Measurements from ENCODE around the gene LILRA5.

The LILRA5 gene

DNA sequence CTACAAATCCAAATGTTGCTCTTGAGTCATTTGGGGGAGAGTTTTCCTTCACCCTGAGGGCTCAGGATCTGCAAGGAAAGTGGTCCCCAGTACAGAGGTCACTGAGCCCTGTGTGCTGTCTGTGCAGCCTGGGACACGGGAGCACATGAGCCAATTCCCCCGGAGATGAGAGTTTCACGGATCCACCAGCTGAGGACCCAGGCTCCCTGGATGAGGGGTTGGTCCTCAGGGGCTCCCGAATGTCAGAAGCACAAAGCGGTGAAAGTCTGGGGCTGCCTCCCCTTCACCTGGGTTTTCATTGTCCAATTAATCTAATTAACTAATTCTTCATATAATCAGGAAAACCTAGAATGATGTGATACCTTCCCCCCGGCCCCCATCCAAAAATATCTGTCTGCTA is 18.4 kb downstream of the LILRA5 start:
- TF ChIP-seq, protein P1, sequence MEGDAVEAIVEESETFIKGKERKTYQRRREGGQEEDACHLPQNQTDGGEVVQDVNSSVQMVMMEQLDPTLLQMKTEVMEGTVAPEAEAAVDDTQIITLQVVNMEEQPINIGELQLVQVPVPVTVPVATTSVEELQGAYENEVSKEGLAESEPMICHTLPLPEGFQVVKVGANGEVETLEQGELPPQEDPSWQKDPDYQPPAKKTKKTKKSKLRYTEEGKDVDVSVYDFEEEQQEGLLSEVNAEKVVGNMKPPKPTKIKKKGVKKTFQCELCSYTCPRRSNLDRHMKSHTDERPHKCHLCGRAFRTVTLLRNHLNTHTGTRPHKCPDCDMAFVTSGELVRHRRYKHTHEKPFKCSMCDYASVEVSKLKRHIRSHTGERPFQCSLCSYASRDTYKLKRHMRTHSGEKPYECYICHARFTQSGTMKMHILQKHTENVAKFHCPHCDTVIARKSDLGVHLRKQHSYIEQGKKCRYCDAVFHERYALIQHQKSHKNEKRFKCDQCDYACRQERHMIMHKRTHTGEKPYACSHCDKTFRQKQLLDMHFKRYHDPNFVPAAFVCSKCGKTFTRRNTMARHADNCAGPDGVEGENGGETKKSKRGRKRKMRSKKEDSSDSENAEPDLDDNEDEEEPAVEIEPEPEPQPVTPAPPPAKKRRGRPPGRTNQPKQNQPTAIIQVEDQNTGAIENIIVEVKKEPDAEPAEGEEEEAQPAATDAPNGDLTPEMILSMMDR (IDR thresholded peaks at IDR 0.05): no peak

DNA sequence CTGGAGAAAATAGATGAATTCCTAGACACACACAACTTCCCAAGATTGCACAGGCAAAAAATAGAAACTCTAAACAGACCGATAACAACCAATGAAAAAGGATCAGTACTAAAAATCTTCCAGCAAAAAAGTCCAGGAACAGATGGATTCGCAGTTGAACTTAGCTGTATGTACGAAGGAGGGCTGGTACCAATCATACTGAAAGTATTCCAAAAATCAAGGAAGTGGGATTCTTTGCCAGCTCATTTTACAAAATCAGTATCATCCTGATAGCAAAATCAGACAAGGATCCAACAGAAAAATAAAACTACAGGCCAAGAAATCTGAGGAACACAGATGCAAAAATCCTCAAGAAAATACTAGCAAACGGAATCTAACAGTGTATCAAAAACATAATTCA is 25.5 kb downstream of the LILRA5 start:
- TF ChIP-seq, protein P1 (IDR thresholded peaks at IDR 0.05): no peak

DNA sequence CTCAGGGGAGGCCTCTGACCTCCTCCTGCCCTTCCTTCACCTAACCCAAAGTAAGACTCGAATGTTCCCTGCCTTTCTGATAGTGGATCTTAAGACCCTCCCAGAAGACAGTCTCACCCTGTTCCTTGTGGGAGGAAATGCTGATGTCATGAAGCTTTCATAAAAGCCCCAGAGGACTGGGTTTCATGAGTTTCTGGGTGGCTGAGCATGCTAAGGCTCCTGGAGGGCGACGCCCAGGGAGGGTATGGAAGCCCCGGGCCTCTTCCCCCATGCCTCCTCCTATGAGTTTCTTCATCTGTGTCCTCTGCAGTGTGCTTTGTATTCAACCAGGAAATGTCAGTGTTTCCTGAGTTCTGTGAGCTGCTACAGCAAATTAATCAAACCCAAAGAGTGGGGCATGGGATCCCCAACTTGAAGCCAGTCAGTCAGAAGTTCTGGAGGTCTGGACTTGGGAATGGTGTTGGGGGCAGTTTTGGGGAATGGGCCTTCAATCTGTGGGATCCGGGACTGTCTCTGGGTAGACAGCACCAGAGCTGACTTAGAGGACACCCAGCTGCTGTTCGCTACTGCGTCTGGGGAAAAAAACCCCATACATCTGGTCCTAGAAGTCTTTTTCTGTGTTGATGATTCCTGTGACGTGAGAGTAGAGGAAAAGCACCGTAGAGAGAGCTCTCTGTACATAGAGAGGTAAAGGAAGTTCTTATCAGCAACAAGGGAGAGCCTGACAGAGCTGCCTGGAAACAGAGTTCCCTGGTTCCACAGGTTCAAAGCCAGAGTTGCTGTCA is 30.1 kb downstream of the LILRA5 start:
- TF ChIP-seq, protein P1 (IDR thresholded peaks at IDR 0.05): no peak

DNA sequence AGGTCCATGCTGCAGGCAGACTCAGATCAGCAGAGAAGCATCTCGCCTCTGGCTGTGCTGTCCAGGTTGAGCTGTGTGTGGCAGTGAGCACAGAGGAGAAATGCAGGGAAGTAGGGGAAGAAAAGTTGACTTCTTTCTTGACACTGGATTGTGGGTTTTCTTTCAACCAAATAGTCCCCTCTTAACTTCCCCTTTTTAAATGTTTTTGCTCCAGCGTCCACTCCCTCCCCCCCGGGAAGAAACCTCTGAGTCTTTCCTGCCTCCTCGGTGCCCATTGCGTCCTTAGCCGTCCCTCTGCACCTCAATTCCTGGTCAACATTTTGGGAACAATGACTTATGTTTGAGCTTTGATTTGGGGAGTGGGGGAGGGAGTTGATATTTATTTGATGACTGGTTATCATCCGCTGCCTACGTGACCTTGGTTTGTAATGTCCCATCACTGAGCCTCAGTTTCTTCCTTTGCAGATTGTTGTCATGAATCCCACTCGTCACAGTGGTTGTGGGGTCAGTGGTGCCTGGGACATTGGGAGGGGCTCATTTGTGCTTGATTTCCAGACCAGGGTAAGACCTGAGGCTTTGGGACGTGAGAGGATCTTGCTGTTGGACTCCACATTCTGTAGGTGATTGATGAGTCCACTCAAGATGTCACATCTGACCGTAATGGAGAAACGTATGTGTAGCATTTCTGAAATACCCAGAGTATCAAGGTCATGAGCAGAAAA is 31.8 kb downstream of the LILRA5 start, which contains the start of gene LILRB2:
TSS of gene LILRB2 (minus strand) at position 104 of the 722 bp plus-strand sequence. CDS start 614 bp downstream, outside the sequence.
- TF ChIP-seq, protein P1 (IDR thresholded peaks at IDR 0.05): no peak

DNA sequence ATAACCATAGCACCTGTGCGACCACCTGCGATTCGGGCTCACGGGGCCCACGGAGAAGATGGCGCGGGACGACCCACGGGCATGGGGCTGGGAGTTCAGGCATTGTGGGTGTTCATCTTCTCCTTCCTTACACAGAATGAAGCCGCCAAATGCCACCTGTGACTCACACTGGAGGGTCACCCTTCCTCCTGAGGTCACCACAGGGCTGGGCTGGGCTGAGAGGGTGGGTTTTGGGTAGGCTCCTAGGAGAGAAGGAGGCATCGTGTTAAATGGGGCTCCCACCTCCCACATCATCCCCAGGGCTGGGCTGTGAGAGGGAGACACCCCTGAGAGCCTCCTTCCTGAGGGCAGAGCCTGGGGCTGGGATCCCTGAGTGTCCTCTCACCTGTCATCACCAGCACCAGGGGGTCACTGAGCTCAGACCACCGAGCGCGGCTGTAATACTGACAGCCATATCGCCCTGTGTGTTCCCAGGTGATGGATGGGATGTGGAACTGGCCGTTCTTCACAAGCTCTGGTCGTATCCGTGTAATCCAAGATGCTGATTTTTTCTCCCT is 33.5 kb downstream of the LILRA5 start:
- TF ChIP-seq, protein P1 (IDR thresholded peaks at IDR 0.05): no peak

DNA sequence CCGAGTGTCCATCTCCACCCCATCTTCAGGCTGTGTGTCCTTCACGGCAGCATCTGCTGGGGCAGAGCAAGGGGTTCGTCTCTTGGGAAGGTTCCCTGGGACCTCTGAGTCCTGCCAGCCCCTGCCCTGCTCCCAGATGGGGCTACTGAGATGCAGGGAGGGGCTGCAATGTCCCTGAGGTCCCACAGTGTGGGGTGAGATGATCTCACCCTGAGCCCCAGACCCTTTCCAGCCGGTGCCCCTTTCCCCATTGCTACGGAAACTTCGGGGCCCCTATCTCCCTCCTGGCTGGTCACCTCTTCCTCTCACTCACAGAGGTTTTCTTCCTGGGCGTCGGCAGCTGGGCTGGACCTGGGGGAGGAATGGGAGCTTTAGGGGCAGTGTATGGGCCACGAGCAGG is 37.0 kb downstream of the LILRA5 start:
- TF ChIP-seq, protein P1 (IDR thresholded peaks at IDR 0.05): no peak

DNA sequence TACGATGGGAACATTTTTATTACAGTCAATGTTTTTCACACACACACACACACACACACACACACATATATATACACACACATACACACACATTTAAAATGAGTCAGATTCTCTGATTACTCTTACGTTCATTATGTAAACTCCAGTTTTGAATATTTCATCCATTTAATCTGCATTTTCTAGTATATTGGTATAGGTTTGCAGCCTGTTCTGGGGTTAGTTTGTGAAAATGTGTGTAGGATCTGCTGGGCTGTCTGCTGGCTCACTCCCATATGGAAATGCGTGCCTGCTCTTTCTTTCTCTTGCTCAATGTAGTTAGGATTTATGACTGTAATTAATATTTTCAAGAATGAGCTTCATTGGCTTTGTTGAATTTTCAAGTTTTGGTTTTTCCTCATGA is 39.1 kb downstream of the LILRA5 start:
- TF ChIP-seq, protein P1 (IDR thresholded peaks at IDR 0.05): no peak

Measured in LNCAP (cell line).